IgD-negative memory B cell (primary cell): Measurements from ENCODE around the gene PRR29. TPM values are rescaled to one million over a fixed set of nuclear protein-coding genes. Genes with fewer than 3 reads are reported as not detected.

Source experiments
- H3K27ac Mint-ChIP-seq, 3 donors: one replicate each; pipeline ENCODE4 v1.8.0; 2020 to 2022; ENCODE audit warnings: mild to moderate bottlenecking in 3 of 3, mixed read lengths in 3 of 3, moderate library complexity in 1 of 3
- H3K27me3 Mint-ChIP-seq: one replicate; pipeline ENCODE4 v1.8.0; 2021; ENCODE audit warnings: mixed read lengths
- H3K36me3 Mint-ChIP-seq: one replicate; pipeline ENCODE4 v1.8.0; 2020; ENCODE audit warnings: mild to moderate bottlenecking, mixed read lengths
- H3K4me1 Mint-ChIP-seq, 3 donors: one replicate each; pipeline ENCODE4 v1.8.0; 2020 to 2022; ENCODE audit warnings: mixed read lengths in 3 of 3, mild to moderate bottlenecking in 1 of 3
- H3K4me3 Mint-ChIP-seq, 4 donors: one replicate each; pipeline ENCODE4 v1.8.0; 2020 to 2022; ENCODE audit warnings: mild to moderate bottlenecking in 4 of 4, mixed read lengths in 4 of 4, moderate library complexity in 3 of 4
- H3K9me3 Mint-ChIP-seq, 3 donors: one replicate each; pipeline ENCODE4 v1.8.0; 2020 to 2021; ENCODE audit warnings: mixed read lengths in 3 of 3, mild to moderate bottlenecking in 1 of 3
- polyA plus RNA-seq: library from polyadenylated mRNA; unstranded; fragments of 300-500 nt; fragmentation: Illumina TruSeq; gene quantifications from one replicate; pipeline ENCODE4 v1.2.3, GENCODE V29; 2021

Gene PRR29
- polyA plus RNA-seq: 3.2 TPM

DNA sequence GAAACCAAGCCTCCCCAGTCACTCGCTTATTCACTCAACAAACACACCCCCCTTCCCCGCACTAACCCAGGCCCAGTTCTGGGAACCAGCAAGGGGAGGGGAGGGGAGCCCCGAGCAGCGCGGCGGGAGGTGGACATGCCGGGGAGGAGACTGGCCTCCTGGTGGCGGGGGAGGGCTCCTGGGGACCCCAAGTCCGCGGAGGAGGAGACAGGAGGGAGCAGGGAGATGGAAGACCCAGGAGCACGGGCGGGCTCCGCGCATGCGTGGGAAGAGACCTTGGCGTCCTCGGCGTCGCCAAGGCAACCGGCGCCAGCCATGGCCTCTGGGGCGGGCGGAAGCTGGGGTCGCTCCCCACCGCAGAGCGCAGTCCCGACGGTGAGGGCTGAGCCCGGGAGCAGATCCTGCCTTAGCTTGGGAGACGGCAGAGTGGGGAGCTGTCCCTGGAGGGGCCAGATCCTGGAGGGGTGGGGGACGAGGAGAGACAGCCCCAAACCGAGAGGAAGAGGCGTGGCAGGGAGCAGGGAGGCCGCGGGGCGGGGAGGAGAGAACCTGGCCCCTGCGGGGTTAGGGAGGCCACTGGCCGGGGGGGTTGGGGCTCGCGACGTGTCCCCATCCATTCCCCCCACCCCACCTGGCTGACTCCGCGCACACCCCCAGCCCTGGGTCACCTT is at the start of gene PRR29:
Gene PRR29 (plus strand): TSS at position 302 of the 671 bp plus-strand sequence. CDS start 14 bp downstream, at position 316.
- Mint-ChIP-seq H3K36me3 (peaks cover 2% of the 10 kb centered on the region), H3K4me3 (peak within 1 kb of the TSS; percentile 69 to 94 (median 88)), H3K9me3 (no peaks in the 10 kb centered on the region), H3K27me3 (peaks cover 17% of the 10 kb centered on the region), H3K4me1 (peaks cover 10 to 24% (median 19%) of the 10 kb centered on the region in 3 donors), H3K27ac (peak within 1 kb of the TSS; percentile 23 to 65 (median 53))

DNA sequence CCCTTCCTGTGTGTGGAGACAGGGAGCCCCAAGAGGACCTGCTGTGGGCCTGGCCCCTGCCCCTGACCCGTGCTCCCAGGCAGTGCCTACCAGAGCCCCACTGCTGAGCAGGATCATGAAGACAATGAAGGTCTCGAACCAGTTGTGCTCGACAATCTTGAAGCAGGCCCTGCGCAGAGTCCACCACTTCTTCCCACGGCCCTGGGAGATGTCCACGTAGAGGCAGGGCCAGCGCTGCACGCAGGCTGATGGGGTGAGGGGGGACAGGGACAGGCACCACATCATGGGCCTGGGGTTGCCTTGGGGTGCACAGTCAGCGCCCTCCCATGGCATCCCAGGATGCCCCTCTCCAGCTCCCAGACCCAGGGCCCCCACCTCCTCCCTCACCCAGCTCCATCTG is 49.6 kb upstream of the PRR29 start:
- H3K27me3 Mint-ChIP-seq: no peaks in the 10 kb centered on the region
- no peak overlapping the region for H3K27ac Mint-ChIP-seq
- no peaks in the 10 kb centered on the region for H3K9me3 Mint-ChIP-seq
- H3K4me1 Mint-ChIP-seq: peaks cover 9 to 19% (median 16%) of the 10 kb centered on the region in 3 donors
- H3K4me3 Mint-ChIP-seq: no peak overlapping the region
- no peaks in the 10 kb centered on the region for H3K36me3 Mint-ChIP-seq

DNA sequence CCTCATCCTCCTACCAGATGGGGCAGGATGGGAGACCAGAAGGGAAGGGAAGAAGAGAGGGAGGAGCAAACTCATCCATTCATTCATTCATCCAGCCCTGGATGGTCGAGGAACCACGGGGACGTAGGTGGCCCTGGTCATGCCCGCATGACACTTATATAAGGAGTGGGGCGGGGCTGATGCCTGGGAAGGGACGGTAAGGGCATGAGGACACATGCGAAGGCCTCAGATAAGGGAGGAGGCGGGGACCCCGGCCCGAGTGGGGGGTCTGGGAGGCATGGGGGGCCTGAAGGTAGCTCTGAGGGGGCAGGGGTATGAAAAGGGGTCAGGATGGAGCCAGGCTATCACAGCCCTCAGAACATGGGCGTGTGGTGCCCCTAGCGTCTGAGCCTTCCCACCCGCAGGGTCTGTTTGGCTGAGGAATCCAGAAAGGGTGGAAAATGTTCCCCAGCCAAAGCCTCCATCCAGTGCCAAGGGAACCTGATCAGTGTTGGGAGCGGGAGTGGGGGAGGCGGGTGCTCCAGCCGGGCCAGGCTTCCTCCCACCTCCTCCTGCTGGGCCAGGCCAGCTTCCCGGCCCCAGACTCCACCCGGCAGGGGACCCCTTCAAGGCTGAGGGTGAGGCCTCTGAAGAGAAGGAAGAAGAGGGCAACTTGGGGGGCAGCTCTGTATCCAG is 48.4 kb upstream of the PRR29 start:
- no peaks in the 10 kb centered on the region for H3K9me3 Mint-ChIP-seq
- H3K27me3 Mint-ChIP-seq: no peaks in the 10 kb centered on the region

DNA sequence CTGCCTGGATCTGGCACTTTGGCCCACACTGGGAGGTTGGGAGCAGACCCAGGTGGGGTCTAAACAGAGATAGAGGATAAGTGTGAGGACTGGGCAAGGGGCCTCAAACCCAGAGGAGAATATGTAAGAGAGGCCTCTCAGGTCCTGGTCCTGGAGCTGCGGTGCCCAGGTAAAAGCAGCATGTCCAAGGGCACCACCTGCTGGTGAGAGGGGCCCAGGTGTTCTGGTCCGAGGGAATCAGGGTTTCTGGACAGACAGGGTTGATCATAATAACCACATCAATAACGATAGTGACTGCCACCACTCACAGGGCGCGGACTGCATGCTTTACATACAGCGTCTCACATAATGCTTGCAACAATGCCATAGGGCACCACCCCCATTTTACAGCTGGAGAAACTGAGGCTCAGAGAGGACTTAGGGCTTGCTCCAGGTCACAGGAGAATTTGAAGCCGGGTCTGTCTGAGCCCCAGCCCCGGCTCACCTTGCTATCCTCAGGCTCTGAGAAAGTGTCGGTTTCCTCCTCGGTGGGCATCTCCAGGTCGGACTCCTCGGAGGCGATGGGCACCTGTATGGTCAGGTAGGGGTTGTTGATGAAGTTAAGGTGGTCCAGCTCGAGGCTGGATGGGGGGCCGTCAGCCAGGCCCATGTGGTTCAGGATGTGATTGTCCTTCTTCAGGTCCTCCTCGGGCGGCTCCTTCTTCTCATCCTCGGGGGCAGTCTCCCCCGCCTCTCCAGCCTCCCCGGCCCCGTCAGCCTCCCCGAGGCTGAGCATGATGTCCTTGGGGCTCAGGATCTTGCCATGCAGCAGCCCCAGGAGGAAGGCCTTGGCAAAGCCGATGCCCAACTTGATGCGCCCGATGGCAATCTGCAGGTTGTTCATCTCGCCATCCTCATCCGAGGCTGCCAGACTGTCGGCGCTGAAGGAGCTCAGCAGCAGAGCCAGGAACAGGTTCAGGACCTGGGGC is 46.9 kb upstream of the PRR29 start:
- peak overlapping the region in 2 of 3 donors; percentile 11 to 59 for H3K27ac Mint-ChIP-seq
- H3K4me1 Mint-ChIP-seq: peaks cover 20 to 28% (median 22%) of the 10 kb centered on the region in 3 donors
- H3K4me3 Mint-ChIP-seq: peak overlapping the region in 1 of 4 donors; percentile 5
- no peaks in the 10 kb centered on the region for H3K36me3 Mint-ChIP-seq
- H3K9me3 Mint-ChIP-seq: no peaks in the 10 kb centered on the region
- no peaks in the 10 kb centered on the region for H3K27me3 Mint-ChIP-seq

More for the DNA sequence above, 48.4 kb upstream of the PRR29 start:
- Mint-ChIP-seq H3K36me3 (no peaks in the 10 kb centered on the region), H3K27ac (no peak overlapping the region), H3K4me1 (peaks cover 14 to 24% (median 21%) of the 10 kb centered on the region in 3 donors), H3K4me3 (no peak overlapping the region)

DNA sequence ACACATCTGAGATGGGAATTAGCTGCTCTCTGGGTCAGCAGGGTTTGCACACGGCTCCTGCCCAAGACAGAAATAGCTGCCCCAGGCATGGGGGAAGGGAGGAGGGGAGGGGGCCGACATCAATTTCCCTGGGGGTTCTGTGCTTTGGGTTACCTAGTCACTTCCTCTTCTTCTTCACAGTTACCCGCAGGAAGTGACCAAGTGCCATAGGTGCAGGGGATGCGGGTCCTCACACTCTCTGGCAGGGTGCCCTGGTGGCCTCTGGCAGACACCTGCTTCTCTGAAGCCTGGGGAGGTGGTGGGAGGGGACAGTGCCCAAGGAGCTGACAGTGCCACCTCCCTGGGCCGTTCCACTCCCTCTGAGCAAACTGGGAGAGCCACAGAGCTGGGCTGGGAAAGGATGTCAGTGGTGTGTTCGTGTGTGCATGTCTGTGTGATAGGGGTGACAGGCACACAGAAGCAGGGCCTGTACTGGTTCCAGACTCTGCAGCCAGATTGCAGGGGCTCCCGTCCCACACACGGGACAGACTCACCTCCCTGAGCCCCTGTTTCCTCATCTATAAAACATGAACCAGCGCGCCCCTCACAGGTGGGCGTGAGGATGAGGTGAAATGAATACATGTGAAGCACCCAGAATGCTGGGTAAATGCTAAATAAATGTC is 43.6 kb upstream of the PRR29 start:
- no peaks in the 10 kb centered on the region for H3K27me3 Mint-ChIP-seq
- H3K9me3 Mint-ChIP-seq: no peaks in the 10 kb centered on the region
- H3K36me3 Mint-ChIP-seq: peaks cover 1% of the 10 kb centered on the region
- H3K4me3 Mint-ChIP-seq: peak overlapping the region; percentile 11 to 93 (median 72)
- H3K4me1 Mint-ChIP-seq: peaks cover 19 to 29% (median 22%) of the 10 kb centered on the region in 3 donors
- peak overlapping the region; percentile 87 to 94 (median 90) for H3K27ac Mint-ChIP-seq

DNA sequence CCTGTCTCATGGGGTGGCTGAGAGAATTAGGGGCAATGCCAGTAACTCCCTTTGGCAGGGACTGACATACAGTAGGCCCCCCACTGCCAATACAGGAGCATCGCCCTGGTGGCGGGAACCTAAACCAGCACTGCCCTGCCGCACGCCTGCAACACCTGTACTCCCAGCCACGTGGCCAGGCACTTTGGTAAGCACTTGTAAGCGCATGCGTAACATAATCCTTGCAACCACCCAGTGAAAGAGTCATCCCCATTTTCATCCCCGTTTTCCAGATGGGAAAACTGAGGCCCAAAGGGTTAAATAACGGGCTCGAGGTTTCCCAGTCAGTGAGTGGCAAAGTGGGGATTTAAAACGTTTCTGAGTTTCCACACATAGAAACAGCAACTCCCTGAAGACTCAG is 42.9 kb upstream of the PRR29 start:
- Mint-ChIP-seq H3K27me3 (no peaks in the 10 kb centered on the region), H3K27ac (peak overlapping the region in 2 of 3 donors; percentile 87 to 88), H3K9me3 (no peaks in the 10 kb centered on the region), H3K36me3 (peaks cover 1% of the 10 kb centered on the region), H3K4me3 (peak overlapping the region in 1 of 4 donors; percentile 11), H3K4me1 (peaks cover 19 to 29% (median 22%) of the 10 kb centered on the region in 3 donors)

DNA sequence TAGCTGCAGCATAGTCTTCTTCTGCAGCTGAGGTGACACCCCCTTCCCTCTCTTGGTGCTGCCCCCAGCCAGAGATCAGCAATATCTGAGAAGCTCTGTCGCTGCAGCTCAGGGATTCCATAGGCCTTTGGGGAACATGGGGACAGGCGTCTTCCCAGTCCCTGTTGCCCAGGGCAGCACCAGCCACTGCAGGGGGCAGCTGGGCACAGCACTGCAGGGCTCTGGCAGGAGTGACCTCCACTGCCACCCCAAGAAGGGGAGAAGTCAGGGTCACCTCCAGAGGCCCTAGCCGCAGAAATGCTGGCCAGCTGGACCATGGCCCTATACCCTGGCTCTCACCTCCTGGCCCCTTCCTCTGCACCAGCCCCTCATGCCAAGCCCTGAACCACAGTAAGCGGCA is 42.4 kb upstream of the PRR29 start:
- peaks cover 18 to 29% (median 21%) of the 10 kb centered on the region in 3 donors for H3K4me1 Mint-ChIP-seq
- H3K36me3 Mint-ChIP-seq: peaks cover 1% of the 10 kb centered on the region
- peak overlapping the region in 2 of 4 donors; percentile 11 to 81 for H3K4me3 Mint-ChIP-seq
- H3K27ac Mint-ChIP-seq: peak overlapping the region in 2 of 3 donors; percentile 88
- no peaks in the 10 kb centered on the region for H3K27me3 Mint-ChIP-seq
- H3K9me3 Mint-ChIP-seq: no peaks in the 10 kb centered on the region

DNA sequence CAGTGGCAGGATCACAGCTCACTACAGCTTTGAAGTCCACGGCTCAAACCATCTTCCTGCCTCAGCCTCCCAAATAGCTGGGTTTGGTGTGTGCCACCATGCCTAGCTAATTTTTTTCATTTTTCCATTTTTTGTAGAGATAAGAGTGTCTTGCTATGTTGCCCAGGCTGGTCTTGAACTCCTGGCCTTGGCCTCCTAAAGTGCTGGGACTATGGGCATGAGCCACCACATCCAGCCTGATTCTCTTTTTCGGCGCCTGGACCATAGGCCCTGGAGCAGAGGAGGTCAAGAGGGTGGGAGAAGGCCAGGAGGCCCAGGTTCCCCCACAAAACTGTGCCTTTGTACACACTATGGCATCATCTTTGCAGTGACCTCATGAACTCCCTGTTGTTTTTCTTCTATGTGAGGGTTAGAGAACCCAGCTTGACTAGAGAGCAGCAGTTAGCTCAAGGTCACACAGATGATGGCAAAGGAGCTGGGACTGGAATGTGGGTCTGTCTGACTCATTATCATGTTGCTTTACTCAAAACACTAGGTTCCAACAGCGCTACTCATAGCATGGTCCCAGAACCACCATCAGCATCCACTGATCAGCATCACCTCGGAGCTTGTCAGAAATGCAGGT is 41.7 kb upstream of the PRR29 start:
- Mint-ChIP-seq H3K27me3 (no peaks in the 10 kb centered on the region), H3K4me3 (peak overlapping the region in 1 of 4 donors; percentile 45), H3K27ac (peak overlapping the region; percentile 39 to 88 (median 88)), H3K9me3 (no peaks in the 10 kb centered on the region), H3K4me1 (peaks cover 16 to 24% (median 17%) of the 10 kb centered on the region in 3 donors), H3K36me3 (peaks cover 1% of the 10 kb centered on the region)

DNA sequence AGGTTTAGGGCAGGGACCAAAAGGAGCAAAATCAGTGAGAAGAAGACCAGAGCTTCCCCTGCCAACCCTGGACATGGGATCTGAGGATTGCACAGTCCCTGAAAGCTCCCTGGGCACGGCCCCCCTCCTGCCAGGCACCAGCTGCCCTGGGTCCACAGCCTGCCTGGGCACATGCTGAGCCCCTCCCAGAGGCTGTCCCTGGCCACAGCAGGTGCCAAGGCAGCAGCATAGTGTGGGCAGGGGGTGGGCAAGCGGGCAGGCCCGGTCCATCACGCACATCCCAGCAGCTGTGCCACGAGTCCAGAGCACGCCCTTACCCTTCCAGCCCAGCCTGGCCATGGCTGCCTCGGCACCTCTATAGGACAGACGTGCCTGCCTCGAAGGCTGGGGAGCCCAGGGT is 38.1 kb upstream of the PRR29 start:
- peaks cover 1% of the 10 kb centered on the region for H3K36me3 Mint-ChIP-seq
- H3K4me3 Mint-ChIP-seq: no peak overlapping the region
- H3K27ac Mint-ChIP-seq: peak overlapping the region in 1 of 3 donors; percentile 62
- H3K4me1 Mint-ChIP-seq: peaks cover 4 to 13% (median 12%) of the 10 kb centered on the region in 3 donors
- no peaks in the 10 kb centered on the region for H3K9me3 Mint-ChIP-seq
- no peaks in the 10 kb centered on the region for H3K27me3 Mint-ChIP-seq

DNA sequence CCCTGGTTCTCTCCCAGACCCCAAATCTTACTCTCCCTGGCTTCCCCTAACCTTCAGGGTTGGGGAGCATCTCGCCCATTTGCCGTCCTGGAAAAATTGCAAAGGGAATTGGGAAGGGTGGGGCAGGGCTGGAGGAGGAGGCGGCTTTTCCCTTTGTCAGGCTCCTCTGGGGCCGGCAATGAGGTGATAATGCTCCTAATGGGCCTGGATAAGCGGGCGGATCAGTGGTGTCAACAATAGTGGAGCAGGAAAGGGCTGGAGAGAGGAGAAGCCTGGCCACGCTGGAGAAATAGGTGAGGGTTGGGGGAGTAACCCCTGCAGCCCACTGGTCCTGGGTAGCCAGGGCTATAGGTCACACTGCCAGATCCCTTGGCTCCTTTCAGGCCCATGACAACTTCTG is 37.7 kb upstream of the PRR29 start:
- Mint-ChIP-seq H3K9me3 (no peaks in the 10 kb centered on the region), H3K27me3 (no peaks in the 10 kb centered on the region), H3K4me1 (peaks cover 1 to 11% (median 8%) of the 10 kb centered on the region in 3 donors), H3K36me3 (peaks cover 1% of the 10 kb centered on the region), H3K27ac (no peak overlapping the region), H3K4me3 (no peak overlapping the region)

DNA sequence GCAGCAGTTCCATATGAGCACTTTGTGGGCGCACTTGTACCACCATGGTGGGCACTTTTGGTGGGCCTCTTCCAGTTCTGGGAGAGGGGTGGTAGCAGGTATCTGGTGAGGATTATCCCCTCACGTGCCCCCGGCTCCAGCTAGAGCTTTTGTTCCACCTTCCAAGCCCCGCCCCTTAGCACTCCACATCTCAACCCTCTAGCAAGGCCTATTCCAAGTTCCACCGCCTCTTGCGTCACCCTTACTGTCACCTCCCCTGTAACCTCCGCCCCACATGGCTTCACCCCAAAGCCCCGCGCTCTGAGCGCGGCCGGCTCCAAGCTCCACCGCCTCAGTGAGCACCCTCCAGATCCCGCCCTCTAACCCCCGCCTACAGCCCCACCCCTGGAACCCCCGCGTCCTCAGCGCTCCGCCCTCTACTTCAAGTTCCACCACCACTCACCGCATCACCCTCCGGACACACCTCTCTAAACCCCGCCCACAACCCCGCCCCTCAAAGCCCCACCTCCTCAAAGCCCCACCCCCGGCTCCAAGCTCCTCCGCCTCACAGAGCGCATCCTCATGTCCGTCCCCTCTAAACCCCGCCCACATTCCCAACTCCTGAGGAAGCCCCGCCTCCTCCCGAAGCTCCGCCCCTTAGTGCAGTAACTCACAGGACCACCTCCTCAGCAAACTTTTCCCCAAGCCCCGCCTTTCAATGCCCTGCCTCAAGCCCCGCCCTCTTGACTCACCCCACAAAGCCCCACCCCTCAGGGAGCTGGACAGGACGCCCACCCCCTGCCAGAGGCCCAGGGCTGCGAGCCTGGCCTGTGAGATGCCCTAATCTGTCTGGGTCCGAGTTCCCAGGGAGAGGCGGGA is 36.6 kb upstream of the PRR29 start:
- peaks cover 1% of the 10 kb centered on the region for H3K36me3 Mint-ChIP-seq
- H3K27me3 Mint-ChIP-seq: no peaks in the 10 kb centered on the region
- peaks cover 0 to 11% (median under 1%) of the 10 kb centered on the region in 3 donors for H3K4me1 Mint-ChIP-seq
- peak overlapping the region in 2 of 4 donors; percentile 69 to 76 for H3K4me3 Mint-ChIP-seq
- no peaks in the 10 kb centered on the region for H3K9me3 Mint-ChIP-seq
- no peak overlapping the region for H3K27ac Mint-ChIP-seq

DNA sequence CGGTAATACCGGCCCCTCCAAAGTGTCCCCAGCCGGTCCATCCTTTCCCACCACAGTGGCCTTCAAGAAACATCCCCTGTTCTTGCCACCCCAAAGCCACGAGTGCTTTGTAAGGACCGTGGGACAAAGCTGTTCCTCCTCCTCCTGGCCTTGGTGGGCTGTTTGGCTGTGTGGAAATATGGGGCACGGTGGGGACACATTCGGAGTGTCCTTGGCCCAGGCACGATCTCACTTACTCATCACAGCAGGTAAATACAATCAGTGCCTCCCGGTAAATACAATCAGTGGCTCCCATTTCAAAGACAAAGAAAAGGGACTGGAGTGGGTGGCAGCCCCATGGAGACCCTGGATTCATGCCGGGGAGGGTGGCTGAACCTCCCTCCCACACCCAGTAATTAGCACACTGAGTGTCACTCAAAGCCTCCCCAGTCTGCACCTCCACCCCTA is 35.8 kb upstream of the PRR29 start:
- H3K9me3 Mint-ChIP-seq: no peaks in the 10 kb centered on the region
- no peak overlapping the region for H3K27ac Mint-ChIP-seq
- H3K4me1 Mint-ChIP-seq: peaks cover 0 to 12% (median 4%) of the 10 kb centered on the region in 3 donors
- no peaks in the 10 kb centered on the region for H3K27me3 Mint-ChIP-seq
- no peaks in the 10 kb centered on the region for H3K36me3 Mint-ChIP-seq
- peak overlapping the region in 1 of 4 donors; percentile 60 for H3K4me3 Mint-ChIP-seq

DNA sequence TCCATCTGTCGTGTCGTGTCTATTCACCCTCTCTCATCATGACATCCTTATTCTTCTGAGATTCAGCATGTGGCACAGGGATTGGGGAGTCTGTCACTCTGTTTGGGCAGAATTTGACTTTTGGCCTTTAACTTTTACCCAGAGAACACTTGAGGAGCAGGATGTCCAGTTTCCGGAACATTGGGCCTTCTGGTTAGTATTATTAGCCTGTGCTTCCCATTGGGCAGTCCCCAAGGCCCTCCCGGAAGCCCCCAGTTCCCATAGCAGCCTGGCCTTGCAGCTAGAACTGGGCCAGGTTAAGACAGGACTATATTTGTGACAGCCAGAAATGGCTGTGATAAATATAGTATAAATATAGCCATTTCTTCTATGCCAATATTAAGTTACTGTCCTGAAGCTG is 35.0 kb upstream of the PRR29 start:
- Mint-ChIP-seq H3K27me3 (no peaks in the 10 kb centered on the region), H3K36me3 (no peaks in the 10 kb centered on the region), H3K9me3 (no peaks in the 10 kb centered on the region), H3K4me3 (no peak overlapping the region), H3K27ac (peak overlapping the region in 1 of 3 donors; percentile 36), H3K4me1 (peaks cover 0 to 11% (median 4%) of the 10 kb centered on the region in 3 donors)
